GM12865 (cell line): Measurements from ENCODE around the gene PYCR2.
"Not testable (repeated sequence)": the region's sequence is repeated elsewhere in the genome, so short reads cannot be mapped to it uniquely, and the experiment has no call there.

Source experiments
- DNase-seq: peaks from one replicate; pipeline ENCODE4 v3.0.0; 2010; ENCODE audit warnings: low read depth
- H3K4me3 ChIP-seq: 2 replicates; pipeline ENCODE4 v1.5.1; 2011; ENCODE audit warnings: mild to moderate bottlenecking, low read depth, low read length, control low read depth
- TF ChIP-seq, protein P1 (sequence below): IDR thresholded peaks from 2 replicates; pipeline ENCODE4 v1.5.1; 2011; ENCODE audit warnings: low read length, control low read depth, low read depth, inconsistent platforms; ENCODE audit not compliant: insufficient read depth; ENCODE audit errors: missing control alignments

PYCR2 gene

DNA sequence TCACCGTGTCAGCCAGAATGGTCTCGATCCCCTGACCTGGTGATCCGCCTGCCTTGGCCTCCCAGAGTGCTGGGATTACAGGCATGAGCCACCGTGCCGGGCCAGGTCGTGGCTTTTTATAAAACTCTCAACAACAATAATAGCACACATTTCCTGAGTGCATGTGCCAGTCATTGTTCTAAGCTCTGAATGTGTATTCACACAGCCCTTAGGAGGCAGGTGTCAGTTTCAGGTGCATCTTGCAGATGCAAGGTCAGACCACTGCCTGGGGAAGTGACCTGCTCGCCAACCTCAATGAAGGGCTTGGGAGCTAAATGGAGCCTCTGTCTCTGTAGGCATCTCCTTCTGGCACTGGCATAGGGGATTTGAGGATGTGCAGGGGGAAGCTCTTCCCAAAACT, 18.5 kb upstream of the PYCR2 start:
- H3K4me3 ChIP-seq, result no peak overlapping the region
- peak; percentile 88 for DNase-seq
- TF ChIP-seq, protein P1, sequence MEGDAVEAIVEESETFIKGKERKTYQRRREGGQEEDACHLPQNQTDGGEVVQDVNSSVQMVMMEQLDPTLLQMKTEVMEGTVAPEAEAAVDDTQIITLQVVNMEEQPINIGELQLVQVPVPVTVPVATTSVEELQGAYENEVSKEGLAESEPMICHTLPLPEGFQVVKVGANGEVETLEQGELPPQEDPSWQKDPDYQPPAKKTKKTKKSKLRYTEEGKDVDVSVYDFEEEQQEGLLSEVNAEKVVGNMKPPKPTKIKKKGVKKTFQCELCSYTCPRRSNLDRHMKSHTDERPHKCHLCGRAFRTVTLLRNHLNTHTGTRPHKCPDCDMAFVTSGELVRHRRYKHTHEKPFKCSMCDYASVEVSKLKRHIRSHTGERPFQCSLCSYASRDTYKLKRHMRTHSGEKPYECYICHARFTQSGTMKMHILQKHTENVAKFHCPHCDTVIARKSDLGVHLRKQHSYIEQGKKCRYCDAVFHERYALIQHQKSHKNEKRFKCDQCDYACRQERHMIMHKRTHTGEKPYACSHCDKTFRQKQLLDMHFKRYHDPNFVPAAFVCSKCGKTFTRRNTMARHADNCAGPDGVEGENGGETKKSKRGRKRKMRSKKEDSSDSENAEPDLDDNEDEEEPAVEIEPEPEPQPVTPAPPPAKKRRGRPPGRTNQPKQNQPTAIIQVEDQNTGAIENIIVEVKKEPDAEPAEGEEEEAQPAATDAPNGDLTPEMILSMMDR, result no peak

- H3K4me3 ChIP-seq, result no peak overlapping the region
- TF ChIP-seq, protein P1, result no peak
- no peak for DNase-seq
Measured at GRCh38 chr1:225941942-225942222, 17.8 kb upstream of the PYCR2 start.

DNA sequence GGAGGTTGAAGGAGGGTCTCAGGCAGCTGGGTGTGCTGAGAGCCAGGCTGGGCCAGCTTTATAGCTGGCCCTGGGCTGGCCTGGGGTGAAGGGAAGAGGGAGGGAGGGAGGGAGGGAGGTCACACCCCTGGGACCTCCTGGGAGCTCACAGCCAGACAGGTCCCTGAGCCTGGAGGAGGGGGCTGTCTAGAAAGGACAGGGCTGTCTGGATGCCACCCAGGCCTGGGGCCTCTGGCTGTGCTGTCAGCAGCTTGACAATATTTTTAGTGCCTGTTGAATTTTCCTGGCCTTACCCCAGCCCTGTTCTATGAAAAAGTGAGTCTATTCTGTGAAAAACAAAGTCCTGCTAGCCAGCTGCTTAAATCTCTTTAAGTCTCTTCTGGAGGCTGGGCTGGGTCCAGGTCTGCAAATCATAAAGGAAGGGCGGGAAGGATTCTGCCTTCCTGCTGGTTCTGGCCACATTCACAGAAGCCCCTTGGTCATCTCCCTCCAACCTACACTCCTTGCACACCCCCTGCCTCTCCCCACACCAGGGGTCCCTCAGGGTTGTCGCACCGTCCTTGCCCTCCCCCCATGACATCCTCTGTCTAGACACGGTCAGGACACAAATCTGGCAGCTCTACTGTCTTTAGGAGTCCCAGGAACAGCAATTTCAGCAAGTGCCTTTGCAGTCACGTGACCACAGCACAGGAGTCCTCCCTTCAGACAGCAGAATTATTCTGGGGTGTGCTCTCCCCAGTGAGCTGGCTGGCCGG, 17.3 kb upstream of the PYCR2 start, which contains the start of gene LEFTY2:
TSS of gene LEFTY2 (minus strand) at position 34 of the 755 bp plus-strand sequence. CDS start 80 bp downstream, outside the sequence.
- TF ChIP-seq, protein P1, result no peak
- no peak within 1 kb of the TSS for H3K4me3 ChIP-seq
- DNase-seq, result no peak

GRCh38 chr1:225940385-225941151, 16.5 kb upstream of the PYCR2 start:
- H3K4me3 ChIP-seq, result no peak overlapping the region
- DNase-seq, result no peak
- TF ChIP-seq, protein P1, result no peak

DNA sequence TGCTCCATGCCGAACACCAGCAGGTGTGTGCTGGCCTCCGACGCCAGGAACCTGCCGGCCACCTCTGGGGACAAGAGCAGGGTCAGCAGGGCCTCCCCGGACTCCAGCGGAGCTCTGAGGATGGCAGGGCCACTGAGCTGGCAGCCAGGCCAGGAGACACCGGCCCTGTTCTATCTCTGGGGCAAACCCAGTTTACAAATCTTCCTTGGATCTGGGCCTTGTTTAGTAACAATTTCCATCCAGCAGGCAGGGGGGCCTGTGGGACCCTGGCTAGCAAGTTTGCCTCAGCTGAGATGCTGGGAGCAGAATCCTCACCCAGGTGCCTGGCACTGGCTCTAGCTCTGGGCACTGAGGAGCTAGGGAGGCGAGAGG, 15.9 kb upstream of the PYCR2 start:
- H3K4me3 ChIP-seq, DNase-seq: not testable (repeated sequence)

DNA sequence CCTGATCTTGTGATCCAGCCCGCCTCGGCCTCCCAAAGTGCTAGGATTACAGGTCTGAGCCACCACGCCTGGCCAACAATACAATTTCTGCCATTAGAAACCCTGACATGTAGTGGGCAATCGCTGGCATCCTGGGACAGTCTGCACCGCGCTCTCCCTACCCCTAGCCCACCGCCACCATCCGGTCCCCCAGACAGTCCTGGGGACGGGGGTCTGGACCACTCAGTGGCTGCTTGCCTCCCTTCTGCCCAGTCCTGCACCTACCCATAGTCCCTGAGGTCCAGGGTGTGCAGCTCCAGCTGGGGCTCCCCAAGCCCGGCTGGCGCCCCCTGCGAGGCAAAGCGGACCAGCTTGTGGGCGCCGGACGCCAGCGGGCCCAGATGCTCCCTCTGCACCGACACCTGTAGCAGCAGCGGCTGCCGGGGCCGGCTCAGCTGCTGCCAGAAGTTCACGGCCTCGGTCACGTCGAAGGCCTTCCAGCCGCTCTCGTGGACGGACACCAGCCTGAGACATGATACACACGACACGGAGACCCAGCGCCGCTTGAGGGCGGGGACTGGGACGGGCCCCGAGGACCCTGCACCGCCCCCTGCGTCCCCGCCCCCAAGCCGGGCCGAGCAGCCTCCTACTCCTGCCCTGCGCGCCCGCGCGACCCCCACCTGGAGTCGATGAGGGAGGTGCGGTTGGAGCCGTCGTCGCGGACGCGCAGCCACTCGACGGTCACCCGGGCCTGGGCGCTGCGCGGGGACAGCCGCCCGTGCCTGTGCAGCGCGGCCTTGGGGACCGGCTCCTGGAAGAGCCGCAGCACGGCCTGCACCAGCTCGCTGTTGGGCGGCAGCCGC, 15.3 kb upstream of the PYCR2 start:
- not testable (repeated sequence) for H3K4me3 ChIP-seq, DNase-seq

GRCh38 chr1:225937048-225937968, 13.3 kb upstream of the PYCR2 start:
- H3K4me3 ChIP-seq, result no peak overlapping the region
- no peak for DNase-seq
- TF ChIP-seq, protein P1, result no peak
